GM19467 (cell line): ENCODE data around the gene SNAPC5.
"Not testable (repeated sequence)": the region's sequence is repeated elsewhere in the genome, so short reads cannot be mapped to it uniquely, and the experiment has no call there.

Source experiments
- ATAC-seq: cut with Tn5 transposase; IDR thresholded peaks from one replicate; pipeline ENCODE4 v1.9.1; 2021; ENCODE audit warnings: mild to moderate bottlenecking, moderate library complexity; ENCODE audit not compliant: unreplicated experiment

SNAPC5 gene

DNA sequence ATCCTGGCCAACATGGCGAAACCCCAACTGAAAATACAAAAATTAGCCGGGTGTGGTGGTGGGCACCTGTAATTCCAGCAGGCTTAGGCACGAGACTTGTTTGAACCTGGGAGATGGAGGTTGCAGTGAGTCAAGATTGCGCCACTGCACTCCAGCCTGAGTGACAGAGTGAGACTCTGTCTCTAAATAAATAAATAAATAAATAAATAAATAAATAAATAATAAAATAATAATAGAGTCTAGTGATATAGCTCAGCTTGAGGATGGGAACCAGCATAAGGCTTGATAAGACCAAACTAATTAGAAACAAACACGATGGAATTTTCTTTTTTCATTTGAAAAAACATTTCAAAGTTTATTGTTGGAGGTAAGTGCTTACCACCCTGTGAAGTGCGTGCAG is 36.3 kb downstream of the SNAPC5 start:
- ATAC-seq: not testable (repeated sequence)

DNA sequence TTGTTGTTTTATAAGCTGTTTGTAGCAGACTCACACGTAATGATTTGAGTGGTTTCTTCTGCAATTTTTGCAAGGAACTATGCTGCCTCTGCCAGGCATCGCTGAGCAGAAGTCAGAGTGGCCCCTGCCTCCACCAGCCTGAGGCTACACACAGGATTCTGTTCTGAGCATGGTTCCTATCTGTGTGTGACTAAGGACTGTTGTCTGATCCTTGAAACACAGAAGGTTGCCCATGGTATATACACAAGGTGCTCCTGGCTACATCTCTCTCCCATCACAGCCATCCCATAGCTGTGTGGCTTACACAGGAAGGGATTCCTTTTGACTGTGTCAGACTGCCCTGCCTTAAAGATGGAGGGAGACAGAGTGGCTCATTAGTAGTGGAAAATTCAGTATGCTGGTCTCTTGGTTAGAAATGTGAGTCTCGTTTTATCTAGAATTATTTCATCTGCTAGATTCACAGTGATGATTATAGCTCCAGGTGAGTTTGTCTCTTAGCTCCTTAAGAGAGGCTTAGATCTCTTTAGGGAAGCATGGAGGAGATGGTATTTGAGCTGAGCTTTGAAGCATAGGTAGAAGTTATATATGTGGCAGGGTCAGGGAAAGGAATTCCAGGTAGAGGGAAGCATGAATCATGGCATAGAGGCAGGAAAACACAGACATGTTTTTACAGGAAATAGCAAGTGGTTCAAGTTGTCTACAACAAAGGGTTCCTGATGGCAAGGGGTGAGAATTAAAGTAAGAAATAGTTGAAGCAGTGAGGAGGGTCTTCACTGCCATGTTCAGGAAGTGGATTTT is 37.5 kb downstream of the SNAPC5 start:
- no peak for ATAC-seq

GRCh38 chr15:66456211-66456610 is 41.4 kb downstream of the SNAPC5 start:
- ATAC-seq: no peak

DNA sequence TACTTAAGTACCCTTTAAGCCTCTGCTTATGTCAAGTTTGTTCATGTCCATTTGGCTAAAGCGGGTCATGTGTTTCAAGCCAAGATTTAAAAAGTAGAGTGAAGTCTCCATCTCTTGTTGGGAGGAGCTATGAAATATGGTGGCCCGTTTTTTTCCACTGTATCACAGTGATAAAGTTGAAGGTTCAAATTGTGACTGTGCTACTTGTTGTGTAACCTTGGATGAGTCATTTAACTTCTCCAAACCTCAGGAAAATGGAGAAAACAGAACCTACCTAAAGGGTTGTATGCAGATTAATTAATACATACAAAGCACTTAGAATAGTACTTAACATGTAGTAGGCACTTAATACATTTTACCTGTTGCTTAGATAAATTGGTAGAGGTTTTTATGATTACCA is 43.4 kb downstream of the SNAPC5 start:
- ATAC-seq: no peak

DNA sequence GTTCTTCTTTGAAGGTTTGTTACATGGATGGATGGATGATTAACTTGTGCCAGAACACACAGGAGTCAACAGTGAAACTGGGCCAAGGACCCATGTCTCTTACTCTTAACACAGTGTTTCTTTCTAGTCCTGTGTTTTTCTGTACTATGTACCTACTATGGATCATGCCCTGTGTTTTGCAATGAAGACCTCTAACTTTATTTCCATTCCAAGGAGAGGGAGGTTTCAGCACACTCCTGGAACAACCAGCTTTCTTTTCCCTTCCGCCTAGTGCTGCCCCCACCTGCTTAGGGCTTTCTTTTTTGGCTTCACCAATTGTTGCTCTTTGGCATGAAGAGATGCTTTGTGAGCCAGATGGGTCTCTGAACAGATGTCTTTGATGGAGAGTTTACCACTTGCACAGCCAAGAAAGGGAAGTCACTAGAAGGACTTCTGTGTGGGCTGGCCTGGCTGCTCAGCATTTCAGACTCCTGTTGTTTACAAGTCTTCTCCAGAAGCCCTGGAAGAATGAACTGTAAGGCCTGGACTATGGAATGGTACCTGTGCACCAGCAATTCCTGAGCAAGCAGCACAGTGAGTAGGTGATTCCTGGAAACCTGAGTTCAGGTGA is 44.5 kb downstream of the SNAPC5 start:
- ATAC-seq: no peak

DNA sequence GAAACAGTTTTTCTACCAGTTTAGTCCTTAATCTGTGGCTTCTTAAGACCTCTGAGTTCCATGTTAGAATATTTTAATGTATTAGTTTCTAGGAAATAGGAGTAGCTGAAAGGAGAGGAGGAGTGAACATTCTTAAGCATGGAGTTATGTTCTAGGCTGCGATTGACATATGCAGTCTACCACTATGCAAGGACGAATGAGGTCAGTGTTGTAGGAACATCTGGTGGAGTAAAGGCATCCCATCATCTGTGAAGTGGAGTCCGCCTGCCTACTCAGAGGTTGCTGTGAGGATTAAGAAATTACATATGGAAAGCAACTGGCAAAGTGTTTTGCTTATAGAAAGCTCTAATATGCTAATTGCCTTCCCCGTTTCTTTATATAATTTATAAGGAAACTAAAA is 45.1 kb downstream of the SNAPC5 start:
- ATAC-seq: no peak
